Measurements from ENCODE around the gene PRKN.

DNA sequence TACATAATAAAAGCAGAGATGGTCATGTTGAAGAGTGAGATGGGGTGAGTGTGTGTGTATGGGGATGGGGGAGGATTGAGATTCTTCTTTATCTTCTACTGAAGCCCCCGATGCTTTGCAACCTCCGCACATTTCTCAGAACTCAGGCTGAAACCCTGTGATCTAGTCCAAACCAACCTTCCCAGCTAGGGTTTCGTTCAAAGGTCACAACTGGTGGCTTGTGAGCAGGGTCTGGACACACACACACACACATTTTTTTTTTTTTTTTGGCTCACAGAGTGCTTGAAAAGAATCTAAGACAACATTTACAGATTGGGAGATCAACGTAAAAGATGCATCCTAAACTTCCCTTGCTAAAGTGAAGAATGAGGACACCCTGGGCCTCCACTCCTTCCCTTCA, 1228.7 kb downstream of the PRKN start:
- TF ChIP-seq ELF2 (CRISPR knock-in tag; IDR thresholded peaks at IDR 0.05) (no peak), MAFF (IDR thresholded peaks at IDR 0.05; ENCODE audit: low read length) (no peak)
- TF ChIP-seq, protein P1, sequence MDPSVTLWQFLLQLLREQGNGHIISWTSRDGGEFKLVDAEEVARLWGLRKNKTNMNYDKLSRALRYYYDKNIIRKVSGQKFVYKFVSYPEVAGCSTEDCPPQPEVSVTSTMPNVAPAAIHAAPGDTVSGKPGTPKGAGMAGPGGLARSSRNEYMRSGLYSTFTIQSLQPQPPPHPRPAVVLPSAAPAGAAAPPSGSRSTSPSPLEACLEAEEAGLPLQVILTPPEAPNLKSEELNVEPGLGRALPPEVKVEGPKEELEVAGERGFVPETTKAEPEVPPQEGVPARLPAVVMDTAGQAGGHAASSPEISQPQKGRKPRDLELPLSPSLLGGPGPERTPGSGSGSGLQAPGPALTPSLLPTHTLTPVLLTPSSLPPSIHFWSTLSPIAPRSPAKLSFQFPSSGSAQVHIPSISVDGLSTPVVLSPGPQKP (CRISPR knock-in tag; IDR thresholded peaks at IDR 0.05) = no peak
